GM12872 (cell line): ENCODE data around the gene PTPRZ1.

ENCODE experiments used
- TF ChIP-seq, protein P1 (sequence below): IDR thresholded peaks from 3 replicates; pipeline ENCODE4 v1.5.1; 2011; ENCODE audit warnings: low read depth, mild to moderate bottlenecking, low read length, moderate library complexity; ENCODE audit not compliant: insufficient read depth

PTPRZ1 gene

DNA sequence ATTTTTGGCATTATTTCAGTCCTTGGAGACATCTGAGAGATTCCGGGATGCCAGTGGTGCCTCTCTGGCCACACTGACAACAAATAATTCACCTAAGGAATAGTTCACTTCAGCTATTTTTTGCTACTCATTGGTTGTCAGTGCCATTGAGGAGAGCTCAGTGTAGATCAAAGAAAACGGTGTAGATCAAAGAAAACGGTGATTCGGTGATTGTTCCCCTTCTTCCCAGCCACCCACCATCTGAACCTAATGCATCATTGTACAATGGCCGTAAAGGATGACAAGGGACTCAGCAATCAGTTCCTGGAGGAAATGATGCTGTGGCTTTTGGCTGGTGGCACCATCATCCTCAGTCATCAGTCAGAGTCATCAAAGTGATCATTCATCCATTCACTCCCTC is 80.6 kb downstream of the PTPRZ1 start:
- TF ChIP-seq, protein P1, sequence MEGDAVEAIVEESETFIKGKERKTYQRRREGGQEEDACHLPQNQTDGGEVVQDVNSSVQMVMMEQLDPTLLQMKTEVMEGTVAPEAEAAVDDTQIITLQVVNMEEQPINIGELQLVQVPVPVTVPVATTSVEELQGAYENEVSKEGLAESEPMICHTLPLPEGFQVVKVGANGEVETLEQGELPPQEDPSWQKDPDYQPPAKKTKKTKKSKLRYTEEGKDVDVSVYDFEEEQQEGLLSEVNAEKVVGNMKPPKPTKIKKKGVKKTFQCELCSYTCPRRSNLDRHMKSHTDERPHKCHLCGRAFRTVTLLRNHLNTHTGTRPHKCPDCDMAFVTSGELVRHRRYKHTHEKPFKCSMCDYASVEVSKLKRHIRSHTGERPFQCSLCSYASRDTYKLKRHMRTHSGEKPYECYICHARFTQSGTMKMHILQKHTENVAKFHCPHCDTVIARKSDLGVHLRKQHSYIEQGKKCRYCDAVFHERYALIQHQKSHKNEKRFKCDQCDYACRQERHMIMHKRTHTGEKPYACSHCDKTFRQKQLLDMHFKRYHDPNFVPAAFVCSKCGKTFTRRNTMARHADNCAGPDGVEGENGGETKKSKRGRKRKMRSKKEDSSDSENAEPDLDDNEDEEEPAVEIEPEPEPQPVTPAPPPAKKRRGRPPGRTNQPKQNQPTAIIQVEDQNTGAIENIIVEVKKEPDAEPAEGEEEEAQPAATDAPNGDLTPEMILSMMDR, result no peak

DNA sequence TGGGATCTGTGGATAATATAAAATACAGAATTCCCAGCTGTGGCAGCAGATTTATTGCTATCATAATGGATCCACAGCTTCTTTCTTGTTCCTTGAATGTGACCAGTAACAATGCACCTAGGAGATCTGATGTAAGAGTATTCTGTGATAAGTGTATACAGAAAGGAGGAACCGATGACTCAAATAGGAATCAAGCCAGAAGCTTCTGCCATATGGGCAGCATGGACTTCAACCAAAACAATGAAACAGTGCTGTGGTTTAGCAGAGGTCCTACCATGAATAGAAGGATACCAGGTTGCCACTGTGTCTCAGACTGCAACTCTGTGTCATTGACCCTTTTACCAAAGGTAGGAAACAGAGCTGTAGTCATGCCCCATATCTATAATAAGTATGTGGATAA is 81.8 kb downstream of the PTPRZ1 start:
- TF ChIP-seq, protein P1, result no peak

DNA sequence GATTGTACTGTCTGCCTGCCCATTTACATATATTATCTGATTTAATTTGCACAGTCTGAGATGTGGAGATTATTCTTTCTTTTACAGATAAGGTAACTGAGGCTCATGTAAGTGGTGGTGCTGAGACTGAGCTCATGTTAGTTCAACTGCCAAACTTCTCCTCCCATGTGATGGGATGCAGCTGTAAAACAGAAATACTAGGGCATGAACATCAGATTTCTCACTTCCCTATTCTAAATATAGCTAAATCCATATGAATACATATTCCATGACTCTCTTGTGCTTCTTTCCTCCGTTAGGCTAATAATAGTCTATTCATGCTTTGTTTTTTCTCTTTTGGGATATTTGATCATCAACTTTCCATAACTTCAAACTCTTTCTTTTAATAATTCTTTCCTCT is 84.7 kb downstream of the PTPRZ1 start:
- TF ChIP-seq, protein P1, result no peak

DNA sequence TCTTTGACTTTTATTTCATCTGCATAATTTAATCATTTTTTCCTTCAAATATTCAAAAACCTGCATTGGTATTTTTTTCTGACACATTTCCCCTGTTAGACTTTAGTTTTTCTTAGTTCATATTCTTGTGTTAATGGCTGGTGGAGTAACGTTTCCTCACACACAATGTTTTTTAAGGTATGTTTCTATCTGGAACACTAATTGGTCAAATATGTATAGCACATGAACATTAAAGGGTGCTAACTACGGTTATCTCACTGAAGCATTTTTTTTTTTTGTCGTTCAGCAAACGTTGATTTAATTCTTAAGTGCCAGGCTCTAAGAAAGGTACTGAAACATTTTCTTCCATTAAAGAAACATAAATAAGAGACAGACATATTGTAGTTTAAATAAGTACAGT is 87.7 kb downstream of the PTPRZ1 start:
- TF ChIP-seq, protein P1, result no peak

DNA sequence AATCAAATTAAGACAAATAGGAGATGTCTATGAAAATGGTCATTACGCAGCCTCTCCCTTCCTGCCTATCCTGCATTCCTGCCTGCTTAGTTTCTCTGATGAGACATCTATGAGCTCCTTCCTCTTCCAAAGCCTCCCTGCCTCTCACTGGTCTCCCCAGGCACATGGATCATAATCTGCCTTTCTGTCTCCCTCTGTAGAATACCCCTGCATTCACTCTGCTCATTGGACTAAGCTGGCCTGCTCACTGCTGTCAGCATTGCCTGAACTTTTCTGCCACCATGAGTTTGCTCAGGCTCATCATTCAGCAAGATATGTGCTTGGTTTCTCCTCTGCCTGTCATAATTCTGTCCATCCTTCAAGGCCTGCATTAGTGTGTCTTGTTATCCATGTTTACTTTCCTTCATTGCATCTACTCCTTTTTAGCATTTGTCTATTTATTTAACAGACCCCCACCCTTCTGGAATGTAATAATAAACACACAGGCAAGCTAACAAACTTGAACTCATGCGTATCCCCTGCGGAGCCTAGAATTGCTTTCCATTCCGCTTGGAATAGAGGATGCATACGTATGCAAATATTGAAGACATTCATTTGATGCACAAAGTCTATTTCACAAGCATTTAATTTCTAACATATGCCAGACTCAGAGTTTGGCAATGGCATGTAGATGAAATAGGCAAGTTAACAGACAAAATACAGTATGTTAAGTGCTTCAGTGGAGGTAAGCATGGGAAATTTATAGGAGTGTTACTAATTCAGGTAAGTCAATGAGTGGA is 88.3 kb downstream of the PTPRZ1 start:
- TF ChIP-seq, protein P1, result no peak

DNA sequence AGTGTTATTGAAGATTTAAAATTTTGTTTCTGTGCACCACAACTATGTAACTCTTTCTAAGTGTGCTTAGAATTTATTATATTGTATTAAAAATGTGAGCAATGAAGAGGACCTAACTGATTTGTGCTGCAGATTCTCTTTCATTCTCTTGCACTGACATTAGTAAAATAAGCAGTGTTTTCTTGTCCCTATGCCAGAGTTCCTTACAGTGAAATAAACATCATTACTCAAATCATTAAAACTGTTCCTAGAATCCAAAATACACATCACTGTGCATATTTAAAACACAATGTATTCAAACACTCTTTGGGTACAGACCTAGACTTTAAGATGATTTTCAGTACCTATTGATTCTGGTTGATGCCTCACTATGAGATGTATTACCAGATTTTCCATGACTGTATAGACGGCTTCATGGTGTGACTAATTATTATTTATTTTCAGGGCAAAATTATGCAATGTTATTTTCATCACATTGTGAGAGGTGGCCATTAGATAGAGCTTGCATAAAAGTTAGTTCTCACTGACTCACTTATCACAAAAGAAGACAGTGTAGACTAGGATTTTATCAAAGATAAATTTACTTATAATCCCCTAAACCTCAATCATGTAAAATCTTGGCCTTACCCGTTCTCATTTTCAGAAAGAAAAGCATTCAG is 93.4 kb downstream of the PTPRZ1 start:
- TF ChIP-seq, protein P1, result no peak

DNA sequence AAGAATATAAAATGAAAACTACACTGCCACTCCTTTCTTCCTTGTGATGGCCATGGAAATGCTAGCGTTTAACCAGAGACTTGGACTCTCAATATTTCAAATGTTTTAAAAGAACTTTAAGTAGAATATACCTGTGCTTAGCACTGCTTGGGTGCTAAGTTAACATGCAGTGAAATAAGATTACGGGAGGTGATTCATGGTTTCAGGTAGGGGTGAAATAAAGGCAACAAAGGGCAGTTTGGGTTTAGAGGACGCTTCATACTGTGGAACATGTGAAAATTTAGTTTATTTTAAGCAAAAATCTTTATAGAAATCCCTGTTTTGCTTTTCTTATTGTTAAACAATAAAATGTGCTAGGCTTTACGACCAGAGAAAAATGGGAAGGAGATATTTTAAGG is 94.0 kb downstream of the PTPRZ1 start:
- TF ChIP-seq, protein P1, result no peak
